Caco-2 (cell line): Measurements from ENCODE around the gene POLD2. TPM values are rescaled to one million over a fixed set of nuclear protein-coding genes. Genes with fewer than 3 reads are reported as not detected.

Source experiments
- BruUV-seq: library from RNA; stranded (reverse); fragments of 400-500 nt; replicated peaks from 2 replicates; lab custom pipeline; 2021; lab: Mats Ljungman, UMichigan
- CTCF ChIA-PET: fragments of 300-600 bp; sonication (Branson Sonifier 250); formaldehyde crosslinking; loops from one replicate; lab custom pipeline; 2022; ENCODE audit warnings: antibody characterized with exemption; lab: Charles Lee
- POLR2A ChIA-PET: fragments of 300-600 bp; sonication (Branson Sonifier 250); formaldehyde crosslinking; loops from one replicate; lab custom pipeline; 2022; ENCODE audit warnings: antibody characterized with exemption; lab: Charles Lee
- DNase-seq, 2 experiments: peaks; one replicate each; pipeline versions ENCODE4 v3.0.0 to v3.0.0-alpha.2; 2020 to 2022
- H3K27me3 ChIP-seq: replicated peaks from 2 replicates; pipeline ENCODE4 v1.6.0; 2011; ENCODE audit warnings: low read length; ENCODE audit not compliant: control insufficient read depth, insufficient read depth
- H3K36me3 ChIP-seq: 2 replicates; pipeline ENCODE4 v1.5.1; 2011; ENCODE audit warnings: low read length; ENCODE audit not compliant: control insufficient read depth, insufficient read depth
- H3K4me1 ChIP-seq: fragments of 250-450 bp; sonication (Bioruptor Pico); 2 replicates; pipeline ENCODE4 v1.5.1; 2020; ENCODE audit warnings: mild to moderate bottlenecking
- H3K4me3 ChIP-seq: 2 replicates; pipeline ENCODE4 v1.5.1; 2011; ENCODE audit warnings: low read depth, mild to moderate bottlenecking, control low read depth, low read length
- H3K9me3 ChIP-seq: fragments of 250-450 bp; sonication (Bioruptor Pico); 2 replicates; pipeline ENCODE4 v1.5.1; 2020; ENCODE audit warnings: mild to moderate bottlenecking, moderate library complexity
- H3K27ac Mint-ChIP-seq: one replicate; pipeline ENCODE4 v1.8.0; 2022; ENCODE audit warnings: mixed read lengths; ENCODE audit not compliant: unreplicated experiment
- H3K27me3 Mint-ChIP-seq: one replicate; pipeline ENCODE4 v1.8.0; 2022; ENCODE audit warnings: mixed read lengths; ENCODE audit not compliant: insufficient read depth, unreplicated experiment
- H3K36me3 Mint-ChIP-seq: one replicate; pipeline ENCODE4 v1.8.0; 2022; ENCODE audit warnings: mild to moderate bottlenecking, mixed read lengths; ENCODE audit not compliant: insufficient read depth, unreplicated experiment
- H3K4me1 Mint-ChIP-seq: one replicate; pipeline ENCODE4 v1.8.0; 2022; ENCODE audit warnings: low read depth, mixed read lengths; ENCODE audit not compliant: unreplicated experiment
- H3K4me3 Mint-ChIP-seq: one replicate; pipeline ENCODE4 v1.8.0; 2022; ENCODE audit warnings: mild to moderate bottlenecking, moderate library complexity, mixed read lengths; ENCODE audit not compliant: unreplicated experiment
- H3K9me3 Mint-ChIP-seq: one replicate; pipeline ENCODE4 v1.8.0; 2022; ENCODE audit warnings: mixed read lengths; ENCODE audit not compliant: unreplicated experiment
- intact Hi-C: fragments of 100-400 bp; cut with micrococcal nuclease; formaldehyde crosslinking; loops from one replicate; pipeline ENCODE4 v1.10.0; 2022; ENCODE audit not compliant: unreplicated experiment
- total RNA-seq: library from RNA; stranded (reverse); gene quantifications from 2 replicates; pipeline ENCODE4 v1.2.3, GENCODE V29; 2022
- TF ChIP-seq, protein P1 (sequence below), 2 experiments: fragments of 200-600 bp in 1 of 2; IDR thresholded peaks; 1 replicate in 1 of 2; 2 replicates in 1 of 2; pipeline versions ENCODE4 v1.5.1 to v1.8.0; 2011 to 2022; ENCODE audit warnings: antibody characterized with exemption in 1 of 2, control low read depth in 1 of 2, inconsistent platforms in 1 of 2, low read depth in 1 of 2, low read length in 1 of 2, mild to moderate bottlenecking in 1 of 2, moderate library complexity in 1 of 2; ENCODE audit not compliant: insufficient read depth in 1 of 2, severe bottlenecking in 1 of 2, unreplicated experiment in 1 of 2

POLD2 gene
- total RNA-seq, 1 experiment from 2014 or later: 140 TPM

DNA sequence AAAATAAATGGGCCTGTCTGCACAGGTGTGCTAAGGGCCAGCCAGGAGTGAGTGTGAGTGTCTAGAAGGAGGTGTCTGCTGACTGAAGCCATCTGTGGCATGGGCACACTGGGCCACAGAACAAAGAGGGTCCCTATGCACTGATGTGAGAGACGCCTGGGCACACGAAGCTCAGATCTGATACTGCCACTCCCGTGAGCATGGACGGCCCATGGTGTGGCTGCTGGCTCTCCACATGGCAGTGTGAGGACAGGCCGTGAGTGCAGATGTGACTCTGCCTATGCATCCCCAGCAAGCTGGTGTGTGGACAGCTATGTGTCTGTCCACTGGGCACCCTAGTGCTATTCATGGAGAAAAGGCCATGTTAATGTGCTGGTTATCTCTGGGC is 30.6 kb upstream of the POLD2 start:
- BruUV-seq: no TSS peak
- CTCF ChIA-PET: interaction anchor here (1.1 kb wide), 1 partner anchor 43 kb away, joined by 3 read pairs; no protein-coding TSS in a partner anchor
- no peaks in the 10 kb centered on the region for H3K9me3 Mint-ChIP-seq

GRCh38 chr7:44152971-44153947 is 29.9 kb upstream of the POLD2 start:
- TF ChIP-seq, protein P1, sequence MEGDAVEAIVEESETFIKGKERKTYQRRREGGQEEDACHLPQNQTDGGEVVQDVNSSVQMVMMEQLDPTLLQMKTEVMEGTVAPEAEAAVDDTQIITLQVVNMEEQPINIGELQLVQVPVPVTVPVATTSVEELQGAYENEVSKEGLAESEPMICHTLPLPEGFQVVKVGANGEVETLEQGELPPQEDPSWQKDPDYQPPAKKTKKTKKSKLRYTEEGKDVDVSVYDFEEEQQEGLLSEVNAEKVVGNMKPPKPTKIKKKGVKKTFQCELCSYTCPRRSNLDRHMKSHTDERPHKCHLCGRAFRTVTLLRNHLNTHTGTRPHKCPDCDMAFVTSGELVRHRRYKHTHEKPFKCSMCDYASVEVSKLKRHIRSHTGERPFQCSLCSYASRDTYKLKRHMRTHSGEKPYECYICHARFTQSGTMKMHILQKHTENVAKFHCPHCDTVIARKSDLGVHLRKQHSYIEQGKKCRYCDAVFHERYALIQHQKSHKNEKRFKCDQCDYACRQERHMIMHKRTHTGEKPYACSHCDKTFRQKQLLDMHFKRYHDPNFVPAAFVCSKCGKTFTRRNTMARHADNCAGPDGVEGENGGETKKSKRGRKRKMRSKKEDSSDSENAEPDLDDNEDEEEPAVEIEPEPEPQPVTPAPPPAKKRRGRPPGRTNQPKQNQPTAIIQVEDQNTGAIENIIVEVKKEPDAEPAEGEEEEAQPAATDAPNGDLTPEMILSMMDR (IDR thresholded peaks at IDR 0.05; ENCODE audit: insufficient read depth in 1 of 2, low read depth in 1 of 2, low read length in 1 of 2, severe bottlenecking in 1 of 2, unreplicated experiment in 1 of 2): no peak
- no peaks in the 10 kb centered on the region for H3K27me3 ChIP-seq
- no peaks in the 10 kb centered on the region for H3K9me3 Mint-ChIP-seq
- POLR2A ChIA-PET: no interaction called here
- H3K4me1 ChIP-seq: no peaks in the 10 kb centered on the region
- no peaks in the 10 kb centered on the region for H3K9me3 ChIP-seq
- H3K36me3 ChIP-seq: no peaks in the 10 kb centered on the region
- intact Hi-C loops: no loop called here
- no peak overlapping the region for H3K27ac Mint-ChIP-seq
- H3K27me3 Mint-ChIP-seq: no peaks in the 10 kb centered on the region
- no peaks in the 10 kb centered on the region for H3K36me3 Mint-ChIP-seq
- peaks cover 6% of the 10 kb centered on the region for H3K4me1 Mint-ChIP-seq
- H3K4me3 ChIP-seq: no peak overlapping the region
- CTCF ChIA-PET: no interaction called here
- no TSS peak for BruUV-seq
- H3K4me3 Mint-ChIP-seq: no peak overlapping the region
- peak in 1 of 2 experiments; percentile 26 for DNase-seq

More for the DNA sequence above, 30.6 kb upstream of the POLD2 start:
- no peak overlapping the region for H3K4me3 Mint-ChIP-seq
- peaks cover 6% of the 10 kb centered on the region for H3K4me1 Mint-ChIP-seq
- Histone ChIP-seq H3K36me3 (no peaks in the 10 kb centered on the region), H3K4me1 (no peaks in the 10 kb centered on the region), H3K9me3 (no peaks in the 10 kb centered on the region), H3K4me3 (no peak overlapping the region), H3K27me3 (no peaks in the 10 kb centered on the region)
- TF ChIP-seq, protein P1 (IDR thresholded peaks at IDR 0.05; ENCODE audit: insufficient read depth in 1 of 2, low read depth in 1 of 2, low read length in 1 of 2, severe bottlenecking in 1 of 2, unreplicated experiment in 1 of 2): no peak
- DNase-seq: no peak
- H3K27ac Mint-ChIP-seq: no peak overlapping the region
- POLR2A ChIA-PET: no interaction called here
- H3K36me3 Mint-ChIP-seq: no peaks in the 10 kb centered on the region
- no peaks in the 10 kb centered on the region for H3K27me3 Mint-ChIP-seq
- intact Hi-C loops: no loop called here

GRCh38 chr7:44151956-44152355 is 28.6 kb upstream of the POLD2 start:
- H3K36me3 Mint-ChIP-seq: no peaks in the 10 kb centered on the region
- H3K27me3 Mint-ChIP-seq: no peaks in the 10 kb centered on the region
- DNase-seq: no peak
- BruUV-seq: no TSS peak
- ChIA-PET CTCF (no interaction called here), POLR2A (no interaction called here)
- peaks cover 6% of the 10 kb centered on the region for H3K4me1 Mint-ChIP-seq
- H3K9me3 Mint-ChIP-seq: no peaks in the 10 kb centered on the region
- no peaks in the 10 kb centered on the region for H3K4me1 ChIP-seq
- TF ChIP-seq, protein P1 (IDR thresholded peaks at IDR 0.05; ENCODE audit: insufficient read depth in 1 of 2, low read depth in 1 of 2, low read length in 1 of 2, severe bottlenecking in 1 of 2, unreplicated experiment in 1 of 2): no peak
- no peaks in the 10 kb centered on the region for H3K27me3 ChIP-seq
- H3K4me3 ChIP-seq: no peak overlapping the region
- no peak overlapping the region for H3K4me3 Mint-ChIP-seq
- intact Hi-C loops: no loop called here
- no peak overlapping the region for H3K27ac Mint-ChIP-seq
- H3K9me3 ChIP-seq: no peaks in the 10 kb centered on the region
- no peaks in the 10 kb centered on the region for H3K36me3 ChIP-seq
